ENCODE measurements around the gene MCRIP1. TPM values are rescaled to one million over a fixed set of nuclear protein-coding genes. Genes with fewer than 3 reads are reported as not detected.

MCRIP1 gene
- total and polyA plus RNA-seq, 2 of the 13 experiments (the other 11 are each of a cell fraction or from before 2014, with no cell fraction given): 79.7 to 84.9 TPM

DNA sequence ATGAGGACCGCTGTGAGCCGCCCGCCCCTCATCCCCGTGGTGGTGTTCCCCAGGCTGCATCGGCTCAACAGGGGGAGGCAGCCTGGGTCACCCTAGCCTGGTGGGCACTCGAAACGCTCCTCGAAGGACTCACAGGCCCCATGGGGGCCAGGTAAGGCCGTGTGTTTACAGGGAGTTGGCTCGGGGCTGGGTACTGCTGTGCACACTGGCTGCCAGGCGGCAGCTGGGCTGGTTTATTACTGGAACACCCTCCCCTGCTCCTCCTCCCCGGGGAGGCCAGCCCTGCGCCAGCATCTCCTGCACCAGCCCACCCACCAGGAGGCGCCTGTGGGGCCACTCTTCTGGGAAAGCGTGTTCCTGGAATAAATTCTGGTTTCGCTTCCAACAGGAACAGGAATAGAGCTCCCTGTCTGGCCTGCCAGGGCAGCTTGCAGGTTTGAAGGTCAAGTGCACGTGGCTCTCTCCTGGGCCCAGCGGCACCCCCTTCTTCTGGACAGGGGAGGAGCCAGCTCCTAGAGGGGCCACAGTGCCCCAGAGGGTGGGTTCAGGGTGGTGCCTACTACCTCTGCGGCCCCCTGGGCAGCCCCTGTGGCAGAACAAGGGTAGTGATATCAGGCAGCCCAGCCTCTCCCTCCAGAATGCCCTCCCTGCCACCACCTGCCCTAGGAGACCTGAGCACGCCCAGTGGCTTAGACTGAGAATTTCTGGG, 11.3 kb downstream of the MCRIP1 start (continued):
- TF ChIP-seq RXRA (CRISPR knock-in tag; IDR thresholded peaks at IDR 0.05): peak; percentile 73
- TF ChIP-seq, protein P1, sequence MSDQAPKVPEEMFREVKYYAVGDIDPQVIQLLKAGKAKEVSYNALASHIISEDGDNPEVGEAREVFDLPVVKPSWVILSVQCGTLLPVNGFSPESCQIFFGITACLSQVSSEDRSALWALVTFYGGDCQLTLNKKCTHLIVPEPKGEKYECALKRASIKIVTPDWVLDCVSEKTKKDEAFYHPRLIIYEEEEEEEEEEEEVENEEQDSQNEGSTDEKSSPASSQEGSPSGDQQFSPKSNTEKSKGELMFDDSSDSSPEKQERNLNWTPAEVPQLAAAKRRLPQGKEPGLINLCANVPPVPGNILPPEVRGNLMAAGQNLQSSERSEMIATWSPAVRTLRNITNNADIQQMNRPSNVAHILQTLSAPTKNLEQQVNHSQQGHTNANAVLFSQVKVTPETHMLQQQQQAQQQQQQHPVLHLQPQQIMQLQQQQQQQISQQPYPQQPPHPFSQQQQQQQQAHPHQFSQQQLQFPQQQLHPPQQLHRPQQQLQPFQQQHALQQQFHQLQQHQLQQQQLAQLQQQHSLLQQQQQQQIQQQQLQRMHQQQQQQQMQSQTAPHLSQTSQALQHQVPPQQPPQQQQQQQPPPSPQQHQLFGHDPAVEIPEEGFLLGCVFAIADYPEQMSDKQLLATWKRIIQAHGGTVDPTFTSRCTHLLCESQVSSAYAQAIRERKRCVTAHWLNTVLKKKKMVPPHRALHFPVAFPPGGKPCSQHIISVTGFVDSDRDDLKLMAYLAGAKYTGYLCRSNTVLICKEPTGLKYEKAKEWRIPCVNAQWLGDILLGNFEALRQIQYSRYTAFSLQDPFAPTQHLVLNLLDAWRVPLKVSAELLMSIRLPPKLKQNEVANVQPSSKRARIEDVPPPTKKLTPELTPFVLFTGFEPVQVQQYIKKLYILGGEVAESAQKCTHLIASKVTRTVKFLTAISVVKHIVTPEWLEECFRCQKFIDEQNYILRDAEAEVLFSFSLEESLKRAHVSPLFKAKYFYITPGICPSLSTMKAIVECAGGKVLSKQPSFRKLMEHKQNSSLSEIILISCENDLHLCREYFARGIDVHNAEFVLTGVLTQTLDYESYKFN (CRISPR knock-in tag; conservative IDR thresholded peaks at IDR 0.05): 0 out of 2 replicates have a peak, but pooled peaks have one; percentile 32
- TF ChIP-seq, protein P2, sequence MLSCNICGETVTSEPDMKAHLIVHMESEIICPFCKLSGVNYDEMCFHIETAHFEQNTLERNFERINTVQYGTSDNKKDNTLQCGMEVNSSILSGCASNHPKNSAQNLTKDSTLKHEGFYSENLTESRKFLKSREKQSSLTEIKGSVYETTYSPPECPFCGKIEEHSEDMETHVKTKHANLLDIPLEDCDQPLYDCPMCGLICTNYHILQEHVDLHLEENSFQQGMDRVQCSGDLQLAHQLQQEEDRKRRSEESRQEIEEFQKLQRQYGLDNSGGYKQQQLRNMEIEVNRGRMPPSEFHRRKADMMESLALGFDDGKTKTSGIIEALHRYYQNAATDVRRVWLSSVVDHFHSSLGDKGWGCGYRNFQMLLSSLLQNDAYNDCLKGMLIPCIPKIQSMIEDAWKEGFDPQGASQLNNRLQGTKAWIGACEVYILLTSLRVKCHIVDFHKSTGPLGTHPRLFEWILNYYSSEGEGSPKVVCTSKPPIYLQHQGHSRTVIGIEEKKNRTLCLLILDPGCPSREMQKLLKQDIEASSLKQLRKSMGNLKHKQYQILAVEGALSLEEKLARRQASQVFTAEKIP (CRISPR knock-in tag; IDR thresholded peaks at IDR 0.05; ENCODE audit: borderline replicate concordance): no peak
- TF ChIP-seq, protein P3, sequence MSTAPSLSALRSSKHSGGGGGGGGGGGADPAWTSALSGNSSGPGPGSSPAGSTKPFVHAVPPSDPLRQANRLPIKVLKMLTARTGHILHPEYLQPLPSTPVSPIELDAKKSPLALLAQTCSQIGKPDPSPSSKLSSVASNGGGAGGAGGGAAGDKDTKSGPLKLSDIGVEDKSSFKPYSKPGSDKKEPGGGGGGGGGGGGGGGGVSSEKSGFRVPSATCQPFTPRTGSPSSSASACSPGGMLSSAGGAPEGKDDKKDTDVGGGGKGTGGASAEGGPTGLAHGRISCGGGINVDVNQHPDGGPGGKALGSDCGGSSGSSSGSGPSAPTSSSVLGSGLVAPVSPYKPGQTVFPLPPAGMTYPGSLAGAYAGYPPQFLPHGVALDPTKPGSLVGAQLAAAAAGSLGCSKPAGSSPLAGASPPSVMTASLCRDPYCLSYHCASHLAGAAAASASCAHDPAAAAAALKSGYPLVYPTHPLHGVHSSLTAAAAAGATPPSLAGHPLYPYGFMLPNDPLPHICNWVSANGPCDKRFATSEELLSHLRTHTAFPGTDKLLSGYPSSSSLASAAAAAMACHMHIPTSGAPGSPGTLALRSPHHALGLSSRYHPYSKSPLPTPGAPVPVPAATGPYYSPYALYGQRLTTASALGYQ (CRISPR knock-in tag; IDR thresholded peaks at IDR 0.05): peak; percentile 46; the same call in 1 of the 2 replicates
- TF ChIP-seq ZSCAN20 (CRISPR knock-in tag; IDR thresholded peaks at IDR 0.05; ENCODE audit: borderline replicate concordance): peak; percentile 44; the same call in 1 of the 2 replicates
- TF ChIP-seq ASH2L (IDR thresholded peaks at IDR 0.05; ENCODE audit: insufficient read length, low read depth, low read length): peak; percentile 24
- TF ChIP-seq NRL (CRISPR knock-in tag; IDR thresholded peaks at IDR 0.05; ENCODE audit: borderline replicate concordance): no peak
- TF ChIP-seq, protein P4, sequence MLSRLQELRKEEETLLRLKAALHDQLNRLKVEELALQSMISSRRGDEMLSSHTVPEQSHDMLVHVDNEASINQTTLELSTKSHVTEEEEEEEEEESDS (CRISPR knock-in tag; IDR thresholded peaks at IDR 0.05; ENCODE audit: borderline replicate concordance): no peak
- TF ChIP-seq, protein P5, sequence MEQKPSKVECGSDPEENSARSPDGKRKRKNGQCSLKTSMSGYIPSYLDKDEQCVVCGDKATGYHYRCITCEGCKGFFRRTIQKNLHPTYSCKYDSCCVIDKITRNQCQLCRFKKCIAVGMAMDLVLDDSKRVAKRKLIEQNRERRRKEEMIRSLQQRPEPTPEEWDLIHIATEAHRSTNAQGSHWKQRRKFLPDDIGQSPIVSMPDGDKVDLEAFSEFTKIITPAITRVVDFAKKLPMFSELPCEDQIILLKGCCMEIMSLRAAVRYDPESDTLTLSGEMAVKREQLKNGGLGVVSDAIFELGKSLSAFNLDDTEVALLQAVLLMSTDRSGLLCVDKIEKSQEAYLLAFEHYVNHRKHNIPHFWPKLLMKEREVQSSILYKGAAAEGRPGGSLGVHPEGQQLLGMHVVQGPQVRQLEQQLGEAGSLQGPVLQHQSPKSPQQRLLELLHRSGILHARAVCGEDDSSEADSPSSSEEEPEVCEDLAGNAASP (CRISPR knock-in tag; IDR thresholded peaks at IDR 0.05; ENCODE audit: borderline replicate concordance): 0 out of 2 replicates have a peak, but pooled peaks have one; percentile 50
- peak; percentile 71 for TF ChIP-seq KLF11 (CRISPR knock-in tag; IDR thresholded peaks at IDR 0.05)
- TF ChIP-seq, protein P6, sequence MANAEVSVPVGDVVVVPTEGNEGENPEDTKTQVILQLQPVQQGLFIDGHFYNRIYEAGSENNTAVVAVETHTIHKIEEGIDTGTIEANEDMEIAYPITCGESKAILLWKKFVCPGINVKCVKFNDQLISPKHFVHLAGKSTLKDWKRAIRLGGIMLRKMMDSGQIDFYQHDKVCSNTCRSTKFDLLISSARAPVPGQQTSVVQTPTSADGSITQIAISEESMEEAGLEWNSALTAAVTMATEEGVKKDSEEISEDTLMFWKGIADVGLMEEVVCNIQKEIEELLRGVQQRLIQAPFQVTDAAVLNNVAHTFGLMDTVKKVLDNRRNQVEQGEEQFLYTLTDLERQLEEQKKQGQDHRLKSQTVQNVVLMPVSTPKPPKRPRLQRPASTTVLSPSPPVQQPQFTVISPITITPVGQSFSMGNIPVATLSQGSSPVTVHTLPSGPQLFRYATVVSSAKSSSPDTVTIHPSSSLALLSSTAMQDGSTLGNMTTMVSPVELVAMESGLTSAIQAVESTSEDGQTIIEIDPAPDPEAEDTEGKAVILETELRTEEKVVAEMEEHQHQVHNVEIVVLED (CRISPR knock-in tag; IDR thresholded peaks at IDR 0.05; ENCODE audit: borderline replicate concordance): peak; percentile 52; the same call in 1 of the 2 replicates
- no peak for TF ChIP-seq FIP1L1 (IDR thresholded peaks at IDR 0.05; ENCODE audit: borderline replicate concordance, insufficient read depth, low read depth, low read length)
- TF ChIP-seq, protein P7, sequence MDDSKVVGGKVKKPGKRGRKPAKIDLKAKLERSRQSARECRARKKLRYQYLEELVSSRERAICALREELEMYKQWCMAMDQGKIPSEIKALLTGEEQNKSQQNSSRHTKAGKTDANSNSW (CRISPR knock-in tag; IDR thresholded peaks at IDR 0.05; ENCODE audit: borderline replicate concordance): 0 out of 2 replicates have a peak, but pooled peaks have one; percentile 51
- TF ChIP-seq ZKSCAN1 (IDR thresholded peaks at IDR 0.05; ENCODE audit: low read length): no peak
